ENCODE data around the gene DLG2.

DLG2 gene

GRCh38 chr11:83819931-83820549, 1807.1 kb downstream of the DLG2 start:
- peak; percentile 63 for DNase-seq (ENCODE audit: low read depth)
- TF ChIP-seq CTCF (IDR thresholded peaks at IDR 0.05; ENCODE audit: insufficient read depth, low read depth, low read length, missing control alignments) = peak; percentile 59

GRCh38 chr11:83818349-83818748, 1808.8 kb downstream of the DLG2 start:
- no peak overlapping the region for H3K4me3 ChIP-seq (ENCODE audit: low read length)
- DNase-seq (ENCODE audit: low read depth) = peak; percentile 45
- no peak for TF ChIP-seq CTCF (IDR thresholded peaks at IDR 0.05; ENCODE audit: insufficient read depth, low read depth, low read length, missing control alignments)

More at GRCh38 chr11:83819931-83820549, 1807.1 kb downstream of the DLG2 start:
- H3K4me3 ChIP-seq (ENCODE audit: low read length) = no peak overlapping the region

DNA sequence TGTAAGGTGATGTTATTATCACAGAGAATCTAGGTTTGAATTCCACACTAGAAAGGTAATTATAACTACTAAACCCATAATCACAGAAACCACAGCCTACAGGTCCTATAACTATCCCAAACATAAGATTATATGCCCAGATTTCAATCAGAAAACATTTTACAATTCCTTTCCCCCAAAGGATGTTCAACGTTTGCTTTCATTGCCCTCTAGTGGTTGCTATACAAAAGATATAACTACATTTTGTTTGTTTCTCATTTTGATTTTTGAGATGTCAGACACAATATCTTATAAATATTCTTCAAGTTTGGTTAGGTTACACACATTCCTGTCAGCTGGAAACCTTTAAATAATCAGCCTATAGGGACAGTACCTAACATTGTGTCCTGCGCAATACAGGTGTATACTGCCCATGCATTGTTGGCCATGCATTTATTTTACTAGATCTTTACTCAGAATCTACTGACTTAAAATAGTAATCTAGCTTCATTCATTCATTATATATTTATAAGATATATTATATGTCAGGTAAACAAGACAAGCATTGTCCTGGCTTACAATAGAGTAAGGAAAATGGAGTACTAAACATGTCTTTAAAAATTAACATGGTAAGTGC, 1810.5 kb downstream of the DLG2 start:
- peak; percentile 22 for DNase-seq (ENCODE audit: low read depth)
- TF ChIP-seq CTCF (IDR thresholded peaks at IDR 0.05; ENCODE audit: insufficient read depth, low read depth, low read length, missing control alignments) = peak; percentile 49
- H3K4me3 ChIP-seq (ENCODE audit: low read length) = no peak overlapping the region

- peak; percentile 2 for DNase-seq (ENCODE audit: low read depth)
- no peak for TF ChIP-seq CTCF (IDR thresholded peaks at IDR 0.05; ENCODE audit: insufficient read depth, low read depth, low read length, missing control alignments)
- no peak overlapping the region for H3K4me3 ChIP-seq (ENCODE audit: low read length)
These were observed 1811.4 kb downstream of the DLG2 start for GRCh38 chr11:83815736-83816135.

DNA sequence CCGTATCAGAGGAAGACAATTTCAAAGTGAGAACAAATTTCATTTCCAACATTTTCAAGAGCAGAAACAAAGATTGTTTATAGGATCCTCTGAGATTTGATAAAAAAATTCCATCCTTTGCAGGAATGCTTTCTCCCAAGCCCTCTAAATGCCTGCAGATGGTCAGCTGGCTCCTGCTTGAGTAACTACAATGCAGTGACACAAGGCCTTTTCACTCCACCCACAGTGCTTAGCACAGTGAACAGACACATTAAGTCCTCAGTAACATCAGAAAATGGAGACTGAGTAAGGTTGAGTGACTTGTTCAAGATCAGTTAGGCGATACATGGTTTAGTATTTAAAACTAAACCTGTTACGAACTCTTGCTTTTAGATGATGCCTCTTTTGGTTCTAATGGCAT, 1813.8 kb downstream of the DLG2 start:
- DNase-seq (ENCODE audit: low read depth) = no peak
- no peak for TF ChIP-seq CTCF (IDR thresholded peaks at IDR 0.05; ENCODE audit: insufficient read depth, low read depth, low read length, missing control alignments)
- H3K4me3 ChIP-seq (ENCODE audit: low read length) = no peak overlapping the region

GRCh38 chr11:83809274-83809673, 1817.9 kb downstream of the DLG2 start:
- H3K4me3 ChIP-seq (ENCODE audit: low read length) = no peak overlapping the region
- TF ChIP-seq CTCF (IDR thresholded peaks at IDR 0.05; ENCODE audit: insufficient read depth, low read depth, low read length, missing control alignments) = no peak
- no peak for DNase-seq (ENCODE audit: low read depth)

DNA sequence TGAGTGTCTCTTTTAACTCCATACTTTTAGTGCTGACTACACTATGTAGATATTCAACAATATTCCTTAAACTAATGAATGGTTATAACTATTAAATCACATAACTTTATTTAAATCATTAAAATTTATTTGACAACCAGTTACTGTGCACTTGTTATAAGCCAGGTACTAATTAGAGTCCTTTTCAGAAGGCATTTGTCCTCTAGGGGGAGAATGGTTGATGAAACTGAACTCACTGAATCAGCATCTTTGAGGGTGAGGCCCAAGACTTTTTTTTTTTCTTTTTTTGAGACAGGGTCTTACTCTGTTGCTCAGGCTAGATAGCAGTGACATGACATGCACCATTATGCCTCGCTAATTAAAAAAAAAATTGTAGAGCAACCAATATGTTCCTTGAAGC, 1825.3 kb downstream of the DLG2 start:
- H3K4me3 ChIP-seq (ENCODE audit: low read length) = no peak overlapping the region
- peak; percentile 31 for TF ChIP-seq CTCF (IDR thresholded peaks at IDR 0.05; ENCODE audit: insufficient read depth, low read depth, low read length, missing control alignments)
- peak; percentile 5 for DNase-seq (ENCODE audit: low read depth)

Data from epithelial cell of esophagus (primary cell).